ENCODE measurements around the gene CBLC.

Gene CBLC

GRCh38 chr19:44809577-44810233 is 32.0 kb downstream of the CBLC start:
- H3K4me3 ChIP-seq (ENCODE audit: low read length), result no peak overlapping the region
- H3K27me3 ChIP-seq (replicated peaks; ENCODE audit: insufficient read depth, low read length), result peaks cover 76% of the 10 kb centered on the region
- no peaks in the 10 kb centered on the region for H3K4me1 ChIP-seq (ENCODE audit: low read length)
- H3K79me2 ChIP-seq (ENCODE audit: low read length), result no peaks in the 10 kb centered on the region
- H3K9me3 ChIP-seq (replicated peaks; ENCODE audit: insufficient read depth, low read length), result no peaks in the 10 kb centered on the region
- H2AFZ ChIP-seq (ENCODE audit: low read length), result no peak overlapping the region
- no peak overlapping the region for H3K9ac ChIP-seq (ENCODE audit: low read length)
- no peaks in the 10 kb centered on the region for H4K20me1 ChIP-seq (ENCODE audit: insufficient read depth, low read length)
- no peak for TF ChIP-seq EZH2phosphoT487 (IDR thresholded peaks at IDR 0.05; ENCODE audit: low read length)
- TF ChIP-seq, protein P1, sequence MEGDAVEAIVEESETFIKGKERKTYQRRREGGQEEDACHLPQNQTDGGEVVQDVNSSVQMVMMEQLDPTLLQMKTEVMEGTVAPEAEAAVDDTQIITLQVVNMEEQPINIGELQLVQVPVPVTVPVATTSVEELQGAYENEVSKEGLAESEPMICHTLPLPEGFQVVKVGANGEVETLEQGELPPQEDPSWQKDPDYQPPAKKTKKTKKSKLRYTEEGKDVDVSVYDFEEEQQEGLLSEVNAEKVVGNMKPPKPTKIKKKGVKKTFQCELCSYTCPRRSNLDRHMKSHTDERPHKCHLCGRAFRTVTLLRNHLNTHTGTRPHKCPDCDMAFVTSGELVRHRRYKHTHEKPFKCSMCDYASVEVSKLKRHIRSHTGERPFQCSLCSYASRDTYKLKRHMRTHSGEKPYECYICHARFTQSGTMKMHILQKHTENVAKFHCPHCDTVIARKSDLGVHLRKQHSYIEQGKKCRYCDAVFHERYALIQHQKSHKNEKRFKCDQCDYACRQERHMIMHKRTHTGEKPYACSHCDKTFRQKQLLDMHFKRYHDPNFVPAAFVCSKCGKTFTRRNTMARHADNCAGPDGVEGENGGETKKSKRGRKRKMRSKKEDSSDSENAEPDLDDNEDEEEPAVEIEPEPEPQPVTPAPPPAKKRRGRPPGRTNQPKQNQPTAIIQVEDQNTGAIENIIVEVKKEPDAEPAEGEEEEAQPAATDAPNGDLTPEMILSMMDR (IDR thresholded peaks at IDR 0.05; ENCODE audit: low read length), result no peak
- TF ChIP-seq EZH2 (optimal IDR thresholded peaks at IDR 0.05; ENCODE audit: low read depth, low read length), result no peak
- no peak for DNase-seq
- H3K4me2 ChIP-seq (ENCODE audit: low read depth, low read length), result no peak overlapping the region
- H3K27ac ChIP-seq (ENCODE audit: low read length), result no peak overlapping the region
- no peaks in the 10 kb centered on the region for H3K36me3 ChIP-seq (replicated peaks; ENCODE audit: insufficient read depth, low read length)
- no peaks in the 10 kb centered on the region for H3F3A ChIP-seq (ENCODE audit: insufficient read depth, low read length)
- no peaks in the 10 kb centered on the region for H3K9me2 ChIP-seq (replicated peaks; ENCODE audit: insufficient read depth, low read length)

DNA sequence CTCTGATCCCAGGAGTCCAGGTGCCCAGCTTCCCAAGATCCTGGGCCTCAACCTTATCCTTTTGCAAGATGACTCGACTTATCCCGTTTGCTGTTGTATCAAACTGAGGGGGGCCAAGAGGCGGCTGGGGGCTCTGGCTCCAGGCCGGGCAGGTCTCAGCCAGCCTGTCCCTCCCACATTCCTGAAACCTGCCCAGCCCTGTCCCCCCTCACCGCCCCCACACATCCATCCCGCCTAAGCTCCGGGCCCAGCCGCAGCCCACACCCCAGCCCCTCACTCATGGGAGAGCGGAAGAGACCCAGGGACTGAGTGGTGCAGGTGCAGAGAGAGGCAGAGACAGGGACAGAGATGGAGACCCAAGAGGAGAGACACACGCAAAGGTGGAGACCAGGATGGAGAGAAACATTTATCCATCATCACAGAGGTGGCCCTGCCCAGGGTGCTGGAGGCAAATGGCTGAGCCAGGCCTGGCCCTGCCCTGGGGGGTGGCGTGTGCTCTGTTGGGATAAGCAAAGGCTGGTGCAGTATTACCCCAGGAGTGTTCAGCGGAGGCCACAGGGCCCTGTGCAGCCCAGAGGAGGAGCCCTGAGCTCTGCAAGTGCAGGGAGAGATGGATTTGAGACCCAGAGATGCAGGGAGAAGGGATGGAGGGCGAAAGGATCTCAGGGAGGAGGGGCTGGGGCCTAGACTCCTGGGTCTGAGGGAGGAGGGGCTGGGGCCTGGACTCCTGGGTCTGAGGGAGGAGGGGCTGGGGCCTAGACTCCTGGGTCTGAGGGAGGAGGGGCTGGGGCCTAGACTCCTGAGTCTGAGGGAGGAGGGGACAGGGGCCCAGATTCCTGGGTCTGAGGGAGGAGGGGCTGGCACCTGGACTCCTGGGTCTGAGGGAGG is 32.8 kb downstream of the CBLC start:
- Histone ChIP-seq H3F3A (ENCODE audit: insufficient read depth, low read length) (no peaks in the 10 kb centered on the region), H3K36me3 (replicated peaks; ENCODE audit: insufficient read depth, low read length) (no peaks in the 10 kb centered on the region), H4K20me1 (ENCODE audit: insufficient read depth, low read length) (no peaks in the 10 kb centered on the region), H3K9me3 (replicated peaks; ENCODE audit: insufficient read depth, low read length) (no peaks in the 10 kb centered on the region), H3K9me2 (replicated peaks; ENCODE audit: insufficient read depth, low read length) (no peaks in the 10 kb centered on the region), H3K79me2 (ENCODE audit: low read length) (no peaks in the 10 kb centered on the region), H3K4me2 (ENCODE audit: low read depth, low read length) (no peak overlapping the region), H3K27me3 (replicated peaks; ENCODE audit: insufficient read depth, low read length) (peaks cover 76% of the 10 kb centered on the region), H3K27ac (ENCODE audit: low read length) (no peak overlapping the region), H3K9ac (ENCODE audit: low read length) (no peak overlapping the region), H3K4me3 (ENCODE audit: low read length) (no peak overlapping the region), H3K4me1 (ENCODE audit: low read length) (no peaks in the 10 kb centered on the region), H2AFZ (ENCODE audit: low read length) (no peak overlapping the region)
- no peak for DNase-seq
- TF ChIP-seq, protein P1 (IDR thresholded peaks at IDR 0.05; ENCODE audit: low read length), result no peak
- TF ChIP-seq EZH2 (optimal IDR thresholded peaks at IDR 0.05; ENCODE audit: low read depth, low read length) (no peak), EZH2phosphoT487 (IDR thresholded peaks at IDR 0.05; ENCODE audit: low read length) (no peak)

DNA sequence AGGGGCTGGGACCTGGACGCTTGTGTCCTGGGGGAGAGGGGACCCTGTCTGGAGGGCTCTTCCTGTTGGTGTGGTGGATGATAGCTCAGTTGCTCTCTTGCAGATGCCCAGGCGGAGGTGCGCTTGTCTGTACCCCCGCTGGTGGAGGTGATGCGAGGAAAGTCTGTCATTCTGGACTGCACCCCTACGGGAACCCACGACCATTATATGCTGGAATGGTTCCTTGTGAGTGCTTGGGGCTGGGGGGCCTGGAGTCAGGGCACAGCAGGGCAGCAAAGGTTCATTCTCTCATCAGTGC is 33.4 kb downstream of the CBLC start:
- H3K36me3 ChIP-seq (replicated peaks; ENCODE audit: insufficient read depth, low read length), result no peaks in the 10 kb centered on the region
- H2AFZ ChIP-seq (ENCODE audit: low read length), result no peak overlapping the region
- no peaks in the 10 kb centered on the region for H3K79me2 ChIP-seq (ENCODE audit: low read length)
- H3K4me1 ChIP-seq (ENCODE audit: low read length), result no peaks in the 10 kb centered on the region
- H3K4me2 ChIP-seq (ENCODE audit: low read depth, low read length), result no peak overlapping the region
- no peaks in the 10 kb centered on the region for H3K9me3 ChIP-seq (replicated peaks; ENCODE audit: insufficient read depth, low read length)
- no peaks in the 10 kb centered on the region for H4K20me1 ChIP-seq (ENCODE audit: insufficient read depth, low read length)
- no peaks in the 10 kb centered on the region for H3F3A ChIP-seq (ENCODE audit: insufficient read depth, low read length)
- no peak overlapping the region for H3K9ac ChIP-seq (ENCODE audit: low read length)
- no peaks in the 10 kb centered on the region for H3K9me2 ChIP-seq (replicated peaks; ENCODE audit: insufficient read depth, low read length)
- H3K27ac ChIP-seq (ENCODE audit: low read length), result no peak overlapping the region
- H3K27me3 ChIP-seq (replicated peaks; ENCODE audit: insufficient read depth, low read length), result peaks cover 77% of the 10 kb centered on the region
- no peak for DNase-seq
- no peak overlapping the region for H3K4me3 ChIP-seq (ENCODE audit: low read length)
- no peak for TF ChIP-seq EZH2phosphoT487 (IDR thresholded peaks at IDR 0.05; ENCODE audit: low read length)
- no peak for TF ChIP-seq EZH2 (optimal IDR thresholded peaks at IDR 0.05; ENCODE audit: low read depth, low read length)
- TF ChIP-seq, protein P1 (IDR thresholded peaks at IDR 0.05; ENCODE audit: low read length), result no peak

All from MM.1S (cell line).